Fibroblast of skin of scalp (primary cell): Measurements from ENCODE around the gene VPS13D.

Experiments used
- DNase-seq: peaks from one replicate; pipeline ENCODE4 v3.0.0-alpha.2; 2013

VPS13D gene

GRCh38 chr1:12435639-12436344 lies 206.0 kb downstream of the VPS13D start:
- DNase-seq, result peak; percentile 58

DNA sequence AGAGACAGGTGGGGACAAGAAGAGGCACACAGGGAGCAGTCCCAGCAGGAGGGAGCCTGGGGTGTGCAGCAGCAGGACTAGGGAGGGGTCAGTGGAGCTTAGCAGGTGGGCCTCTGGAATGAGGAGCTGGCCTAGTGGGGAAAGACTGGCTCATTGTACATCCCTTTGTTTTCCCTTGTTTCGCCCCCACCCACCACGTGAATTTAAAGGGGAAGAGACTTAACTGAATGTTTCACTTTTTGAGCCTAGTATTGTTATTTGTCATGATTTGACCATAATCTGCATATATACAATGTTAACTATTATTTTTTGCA lies 206.5 kb downstream of the VPS13D start:
- DNase-seq, result no peak

- DNase-seq, result peak; percentile 50
These were observed 207.2 kb downstream of the VPS13D start for GRCh38 chr1:12436817-12437599.

GRCh38 chr1:12437629-12438028 lies 207.8 kb downstream of the VPS13D start:
- DNase-seq, result no peak

DNA sequence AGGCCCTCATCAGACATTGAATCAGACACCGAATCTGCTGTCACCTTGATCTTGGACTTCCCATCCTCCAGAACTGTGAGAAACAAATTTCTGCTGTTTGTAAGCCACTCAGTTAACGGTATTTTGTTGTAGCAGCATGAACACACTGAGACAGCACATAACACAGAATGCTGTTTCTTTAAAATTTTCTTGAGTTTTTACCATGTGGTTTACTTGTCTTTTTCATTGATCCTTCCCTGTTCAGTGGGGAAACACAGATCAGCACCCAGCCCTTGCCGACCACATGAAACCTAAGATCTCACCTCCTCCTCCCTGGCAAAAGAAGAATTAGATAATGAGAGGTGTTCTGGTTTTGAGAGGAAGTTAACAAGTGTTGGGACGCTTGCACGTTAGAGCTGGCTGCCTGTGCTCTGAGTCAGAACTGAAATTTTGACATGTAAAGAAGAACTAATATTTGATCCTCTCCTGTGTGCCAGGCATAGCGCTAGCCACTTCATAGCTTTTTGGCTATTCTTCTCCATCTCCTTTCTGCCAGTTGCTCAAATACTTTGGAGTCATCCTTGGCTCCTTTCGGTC lies 208.6 kb downstream of the VPS13D start:
- DNase-seq, result no peak

DNA sequence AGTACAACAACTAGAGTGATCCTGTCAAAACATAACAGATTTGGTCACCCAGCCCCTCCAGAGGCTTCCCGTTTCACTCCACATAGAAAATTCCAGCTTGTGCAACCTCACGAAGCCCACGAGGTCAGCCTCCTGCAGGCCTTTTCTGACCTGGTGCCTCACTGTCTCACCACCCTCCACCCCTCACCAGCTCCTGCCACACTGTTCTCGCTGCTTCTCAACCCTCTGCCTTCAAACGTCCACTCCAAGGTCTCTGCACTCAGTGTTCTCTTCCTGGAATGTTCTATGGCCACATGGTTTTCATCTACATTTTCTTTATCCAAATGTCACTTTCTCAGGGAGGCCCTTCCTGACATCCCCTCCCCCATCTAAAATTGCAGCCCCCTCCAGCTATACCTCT lies 209.2 kb downstream of the VPS13D start:
- DNase-seq, result no peak

DNA sequence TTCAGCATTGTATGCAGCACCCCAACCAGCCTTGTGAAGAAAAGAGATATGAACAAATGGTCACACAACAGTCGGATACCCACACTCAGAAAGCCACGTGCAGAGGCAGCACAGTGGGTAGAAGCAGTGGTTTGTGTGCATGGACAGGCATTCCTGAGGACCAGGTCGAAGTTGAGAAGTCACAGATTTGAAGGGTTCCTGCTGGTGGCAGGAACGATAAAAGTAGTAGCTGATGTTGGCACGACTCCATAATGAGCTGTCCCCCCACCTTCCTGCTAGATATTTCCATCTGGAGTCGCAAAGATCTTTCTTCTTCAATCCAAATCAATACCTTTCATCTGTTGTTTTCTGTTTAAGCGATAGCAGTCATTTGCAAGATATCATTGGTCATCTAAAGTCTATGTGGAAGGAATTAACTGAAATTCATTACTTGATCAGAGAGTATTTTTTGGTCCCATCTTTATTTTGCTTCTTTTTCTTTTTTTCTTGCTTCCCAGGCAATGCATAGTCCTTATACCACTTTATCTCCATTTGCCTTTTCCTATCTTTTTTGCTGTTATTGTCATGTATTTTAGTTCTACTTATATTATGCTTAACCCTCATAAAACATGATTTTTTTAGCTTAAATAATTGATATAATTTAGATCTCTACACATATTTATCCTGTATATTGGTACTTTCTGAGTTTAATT lies 211.7 kb downstream of the VPS13D start:
- DNase-seq, result no peak

GRCh38 chr1:12442217-12442616 lies 212.4 kb downstream of the VPS13D start:
- no peak for DNase-seq

- DNase-seq, result no peak
These were observed 213.3 kb downstream of the VPS13D start for GRCh38 chr1:12443151-12443550.

DNA sequence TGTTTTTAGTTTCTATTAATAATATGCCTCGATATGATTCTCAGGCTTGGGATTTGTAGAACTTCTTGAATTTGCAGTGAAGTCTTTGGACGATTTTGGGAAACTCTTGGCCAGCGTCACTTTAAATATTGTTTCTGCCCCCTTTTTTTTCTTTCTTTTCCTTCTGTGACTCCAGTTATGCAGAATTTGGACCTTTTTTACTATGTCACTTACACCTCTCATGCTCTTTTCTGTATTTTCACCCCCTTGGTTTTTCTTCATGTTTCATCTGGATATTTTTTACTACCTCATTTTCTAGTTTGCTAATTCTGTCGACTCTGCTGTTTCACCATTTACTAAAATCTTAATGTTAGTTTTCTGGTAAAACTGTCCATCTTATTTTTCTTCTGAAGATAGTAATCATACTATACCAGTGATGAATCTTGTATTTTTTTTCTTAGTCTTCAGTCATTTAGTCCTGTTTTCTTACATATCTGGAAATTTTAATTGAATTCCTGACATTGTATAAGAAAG lies 214.6 kb downstream of the VPS13D start:
- DNase-seq, result no peak

- DNase-seq, result no peak
These were observed 215.4 kb downstream of the VPS13D start for GRCh38 chr1:12445257-12445656.

DNA sequence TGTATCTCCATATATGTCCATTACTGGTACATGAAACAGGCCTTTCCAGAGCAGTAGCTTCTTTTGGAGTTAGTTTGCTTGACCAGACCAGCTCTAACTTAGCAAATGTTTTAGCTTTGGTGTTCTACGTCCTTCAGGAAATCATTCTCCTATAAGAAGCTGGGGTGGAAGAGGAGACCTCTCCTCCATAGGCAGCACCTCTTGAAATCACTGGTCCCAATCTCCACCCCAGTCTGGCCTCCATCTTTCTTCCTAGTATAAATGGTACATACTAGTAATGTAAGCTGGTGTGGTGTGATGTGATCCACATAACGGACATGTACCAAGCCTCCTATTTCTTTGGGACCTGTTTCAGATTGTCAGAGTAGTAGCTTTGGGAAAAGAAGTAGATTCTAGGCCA lies 216.8 kb downstream of the VPS13D start:
- DNase-seq, result no peak

GRCh38 chr1:12447307-12447706 lies 217.5 kb downstream of the VPS13D start:
- DNase-seq, result peak; percentile 92

DNA sequence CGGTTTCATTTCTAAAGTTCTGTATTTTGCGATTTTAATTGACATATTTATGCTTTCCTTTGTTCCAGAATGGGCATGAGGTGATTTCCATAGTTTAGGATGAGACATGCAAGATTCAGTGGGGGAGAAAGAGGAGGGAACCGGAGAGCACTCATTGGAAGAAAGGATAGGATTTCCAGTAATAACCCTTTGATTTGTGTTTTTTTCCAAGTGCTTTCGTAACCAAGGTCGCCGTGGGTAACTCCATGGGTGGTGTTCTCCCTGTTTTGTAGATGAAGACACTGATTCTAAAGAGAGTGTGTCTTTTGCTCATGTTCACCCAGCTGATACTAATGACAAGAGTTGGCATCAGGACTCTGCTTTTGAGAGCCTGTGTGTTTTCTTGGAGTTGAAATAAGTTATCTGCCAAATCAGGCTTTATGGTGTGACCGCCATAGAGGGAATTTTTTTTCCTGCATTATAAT lies 218.1 kb downstream of the VPS13D start:
- peak; percentile 70 for DNase-seq

DNA sequence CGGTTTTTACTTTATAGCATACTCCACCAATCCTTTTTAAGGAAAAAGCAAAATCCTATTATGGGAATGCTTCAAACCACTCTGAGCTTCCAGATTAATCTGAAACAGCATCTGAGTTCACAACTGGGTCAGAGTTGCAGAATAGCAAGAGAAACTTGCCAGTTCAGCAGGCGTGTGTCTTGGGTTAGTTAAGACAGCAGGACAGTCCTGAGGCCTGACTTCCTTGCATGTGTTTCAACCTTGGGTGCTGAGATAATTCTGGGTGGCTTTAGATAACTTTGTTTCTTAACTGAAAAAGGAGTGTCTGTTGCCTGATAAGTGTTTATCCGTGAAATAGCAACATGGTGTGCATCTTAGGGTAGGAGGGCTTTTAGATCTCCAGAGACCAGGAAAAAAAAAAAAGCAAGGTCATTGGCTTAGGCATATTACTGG lies 218.9 kb downstream of the VPS13D start:
- DNase-seq, result peak; percentile 62

DNA sequence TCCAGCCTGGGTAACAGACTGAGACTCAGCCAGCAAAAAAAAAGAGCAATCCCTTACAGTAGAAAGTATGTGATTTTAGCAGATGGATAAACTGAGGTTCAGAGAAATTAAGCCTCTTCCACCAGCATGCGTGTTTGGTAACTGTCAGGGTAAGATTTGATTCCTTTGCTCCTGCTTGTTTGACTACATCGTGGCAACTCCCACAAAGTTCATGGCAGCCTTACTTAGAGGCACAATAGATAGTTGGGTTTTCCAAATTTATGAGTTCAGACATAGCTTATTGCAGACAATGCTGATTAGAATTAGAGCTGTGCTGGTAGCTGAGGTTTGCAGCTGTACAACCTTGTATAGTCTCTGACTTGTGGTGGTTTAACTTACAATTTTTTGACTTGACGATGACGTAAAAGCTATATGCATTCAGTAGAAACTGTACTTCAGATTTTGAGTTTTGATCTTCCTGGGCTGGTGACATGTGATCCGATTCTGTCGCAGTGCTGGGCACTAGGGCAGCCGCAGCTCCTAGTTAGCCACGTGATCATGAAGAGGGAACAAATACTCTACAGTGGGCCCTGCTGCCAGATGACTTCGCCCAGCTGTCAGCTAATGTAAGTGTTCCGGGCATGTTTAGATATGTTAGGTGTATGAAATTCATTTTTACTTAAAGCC lies 220.4 kb downstream of the VPS13D start:
- DNase-seq, result no peak

DNA sequence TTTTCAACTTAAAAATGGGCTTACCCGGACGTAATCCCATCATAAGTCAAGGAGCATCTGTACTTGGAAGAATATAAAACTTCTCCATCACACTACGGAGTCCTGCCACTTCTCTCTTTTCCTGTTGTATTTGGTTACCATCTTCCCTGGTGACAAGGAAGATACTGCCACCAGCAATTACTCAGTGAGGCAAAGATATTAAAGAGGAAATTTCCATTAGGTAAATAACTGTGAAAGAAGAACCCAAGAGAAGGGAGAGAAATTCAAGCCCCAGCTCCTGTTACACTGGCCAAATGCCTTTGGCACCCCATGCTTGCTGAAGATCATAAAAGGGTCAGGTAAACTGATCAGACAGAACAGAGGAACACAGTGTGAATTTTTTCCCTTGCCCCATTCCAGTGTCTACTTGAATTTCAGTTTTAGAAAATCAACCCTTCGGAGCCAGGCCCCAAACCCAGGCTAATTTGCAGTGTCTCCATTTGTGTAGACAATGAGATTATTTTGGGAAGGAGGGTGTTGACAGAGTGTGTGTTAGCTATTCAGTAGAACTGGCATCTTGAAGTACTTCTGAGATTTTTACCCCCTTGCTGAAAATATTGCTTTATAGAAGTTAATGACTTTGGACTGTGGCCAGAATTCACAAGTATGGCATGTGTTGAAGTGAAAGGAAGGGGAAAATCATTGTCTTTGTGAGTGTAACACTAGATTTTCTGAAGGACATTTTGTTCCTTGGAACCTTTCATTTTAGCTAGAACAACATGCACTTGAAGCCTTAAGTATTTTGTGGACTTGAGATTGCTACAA lies 221.1 kb downstream of the VPS13D start:
- no peak for DNase-seq

GRCh38 chr1:12451560-12451900 lies 221.7 kb downstream of the VPS13D start:
- DNase-seq, result no peak

DNA sequence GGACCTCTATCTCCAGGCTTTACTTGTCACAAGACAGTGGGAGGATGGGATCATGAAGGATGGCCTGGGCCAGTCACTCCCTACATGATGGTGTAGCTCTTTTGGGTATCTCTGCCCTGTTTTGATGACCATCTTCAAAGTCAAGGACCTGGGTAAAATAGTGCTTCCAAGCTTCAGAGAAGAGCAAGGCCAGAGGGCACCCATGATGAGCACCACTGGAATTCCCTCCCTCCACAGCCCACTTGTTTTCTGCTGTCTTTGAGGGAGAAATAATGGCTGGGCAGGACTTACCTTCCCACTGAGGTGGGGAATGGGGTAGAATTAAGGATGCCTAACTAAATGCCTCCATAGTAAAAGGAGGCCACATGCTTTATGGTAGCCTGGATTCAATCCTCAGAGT lies 222.4 kb downstream of the VPS13D start:
- no peak for DNase-seq

DNA sequence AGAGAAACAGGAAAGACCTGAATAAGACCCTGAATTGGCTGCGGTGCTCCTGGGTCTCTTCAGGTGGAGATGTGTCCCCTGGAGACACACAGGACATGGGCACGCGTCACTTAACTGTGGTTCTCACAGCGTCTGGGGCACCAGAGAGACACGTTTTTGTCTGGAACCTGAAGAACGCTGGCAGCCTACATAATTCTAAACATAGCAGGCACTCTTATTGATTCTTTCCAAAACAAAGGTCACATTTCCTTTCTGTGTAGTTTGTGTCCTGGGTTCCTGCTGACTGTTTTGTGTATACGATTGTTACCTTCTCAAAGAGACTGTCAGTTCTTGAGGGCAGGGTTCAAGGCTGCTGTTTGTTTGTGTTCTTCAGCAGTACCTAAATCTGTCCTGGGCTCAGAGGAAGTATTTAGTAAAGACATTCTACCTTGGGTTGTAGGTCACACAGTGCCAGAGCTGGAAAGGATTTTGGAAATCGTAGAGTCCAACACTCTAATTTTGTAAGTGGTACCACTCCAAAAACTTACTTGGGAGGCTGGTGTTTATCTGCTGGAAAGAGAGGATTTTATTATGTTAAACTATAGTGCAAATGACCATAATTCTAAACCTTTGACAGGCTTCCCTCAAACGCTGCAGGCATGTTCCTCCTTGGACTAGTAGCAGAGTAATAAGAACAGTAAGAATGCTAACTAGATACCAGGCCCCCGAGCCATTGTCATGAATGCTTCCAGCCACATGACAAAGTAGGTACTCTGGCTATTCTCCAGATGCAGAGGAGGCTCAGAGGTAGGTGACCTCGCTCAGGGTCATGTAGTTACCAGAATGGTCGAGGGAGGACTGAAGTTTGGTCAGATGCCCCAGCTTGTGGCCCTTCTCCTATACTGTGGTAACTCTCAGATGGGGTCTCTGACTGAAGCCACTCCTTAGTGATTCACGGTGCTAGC lies 223.8 kb downstream of the VPS13D start:
- no peak for DNase-seq
